ENCODE data around the gene STEAP1B. TPM values are rescaled to one million over a fixed set of nuclear protein-coding genes. Genes with fewer than 3 reads are reported as not detected.
"Not testable (repeated sequence)": the region's sequence is repeated elsewhere in the genome, so short reads cannot be mapped to it uniquely, and the experiment has no call there.

The STEAP1B gene
- total RNA-seq, 4 donors from 2014 or later: 1.2 to 3.5 TPM; not detected in 2

- H3K4me1 ChIP-seq; H3K9me3 ChIP-seq; H3K36me3 ChIP-seq; DNase-seq; intact Hi-C loops (cut with DNase I; ENCODE audit: low total_unique reads); H3K27me3 ChIP-seq; H3K27ac ChIP-seq; H3K4me3 ChIP-seq: not testable (repeated sequence)
Measured at GRCh38 chr7:22493160-22493925, 6.6 kb downstream of the STEAP1B start.

GRCh38 chr7:22488643-22489462 is 11.1 kb downstream of the STEAP1B start:
- Histone ChIP-seq H3K27me3 (no peaks in the 10 kb centered on the region), H3K36me3 (no peaks in the 10 kb centered on the region), H3K4me1 (no peaks in the 10 kb centered on the region), H3K9me3 (no peaks in the 10 kb centered on the region), H3K27ac (no peak overlapping the region), H3K4me3 (no peak overlapping the region)
- peak; percentile 56 to 64 for DNase-seq
- TF ChIP-seq POLR2A (IDR thresholded peaks at IDR 0.05) (no peak), CTCF (IDR thresholded peaks at IDR 0.05) (peak; percentile 80 to 87 (median 86))
- intact Hi-C loops (cut with DNase I; ENCODE audit: low total_unique reads): loop anchor here (5.0 kb wide), 1 partner anchor 377 kb away; no protein-coding TSS in a partner anchor

- H3K36me3 ChIP-seq: no peaks in the 10 kb centered on the region
- no peak for DNase-seq
- intact Hi-C loops (cut with DNase I; ENCODE audit: low total_unique reads): loop anchor here (5.0 kb wide), 1 partner anchor 376 kb away; no protein-coding TSS in a partner anchor
- no peak for TF ChIP-seq POLR2A (IDR thresholded peaks at IDR 0.05)
- no peak for TF ChIP-seq CTCF (IDR thresholded peaks at IDR 0.05)
- no peaks in the 10 kb centered on the region for H3K4me1 ChIP-seq
- H3K27ac ChIP-seq: no peak overlapping the region
- H3K4me3 ChIP-seq: no peak overlapping the region
- H3K27me3 ChIP-seq: no peaks in the 10 kb centered on the region
- no peaks in the 10 kb centered on the region for H3K9me3 ChIP-seq
Measured at GRCh38 chr7:22487978-22488642, 11.9 kb downstream of the STEAP1B start.

- no peak for DNase-seq
- Histone ChIP-seq H3K4me3 (no peak overlapping the region), H3K36me3 (no peaks in the 10 kb centered on the region), H3K27me3 (no peaks in the 10 kb centered on the region), H3K27ac (no peak overlapping the region), H3K4me1 (no peaks in the 10 kb centered on the region), H3K9me3 (no peaks in the 10 kb centered on the region)
- no peak for TF ChIP-seq CTCF (IDR thresholded peaks at IDR 0.05)
- no peak for TF ChIP-seq POLR2A (IDR thresholded peaks at IDR 0.05)
- intact Hi-C loops (cut with DNase I; ENCODE audit: low total_unique reads): loop anchor here (5.0 kb wide), 1 partner anchor 374 kb away; no protein-coding TSS in a partner anchor
Measured at GRCh38 chr7:22486597-22486996, 13.4 kb downstream of the STEAP1B start.

- H3K4me1 ChIP-seq: no peaks in the 10 kb centered on the region
- intact Hi-C loops (cut with DNase I; ENCODE audit: low total_unique reads): loop anchor here (5.0 kb wide), 1 partner anchor 373 kb away; no protein-coding TSS in a partner anchor
- H3K27me3 ChIP-seq: no peaks in the 10 kb centered on the region
- no peak for DNase-seq
- H3K27ac ChIP-seq: no peak overlapping the region
- H3K36me3 ChIP-seq: no peaks in the 10 kb centered on the region
- no peak overlapping the region for H3K4me3 ChIP-seq
- TF ChIP-seq CTCF (IDR thresholded peaks at IDR 0.05): no peak
- TF ChIP-seq POLR2A (IDR thresholded peaks at IDR 0.05): no peak
- H3K9me3 ChIP-seq: no peaks in the 10 kb centered on the region
Measured at GRCh38 chr7:22485189-22485588, 14.8 kb downstream of the STEAP1B start.
